Ascending aorta (tissue), 2 donors: Measurements from ENCODE around the gene DPYSL3. TPM values are rescaled to one million over a fixed set of nuclear protein-coding genes. Genes with fewer than 3 reads are reported as not detected.

Source experiments
- DNase-seq, 2 donors: peaks; one replicate each; pipeline ENCODE4 v3.0.0-alpha.2; 2019; ENCODE audit warnings: low spot score in 2 of 2
- H3K27ac ChIP-seq, 2 donors: fragments of 200-600 bp; sonication (generic); one replicate each; pipeline ENCODE4 v1.5.1; 2016 to 2017; ENCODE audit warnings: mild to moderate bottlenecking in 1 of 2
- H3K27me3 ChIP-seq: fragments of 200-600 bp; sonication (generic); one replicate; pipeline ENCODE4 v1.5.1; 2017
- H3K36me3 ChIP-seq, 2 donors: fragments of 200-600 bp; sonication (generic); one replicate each; pipeline ENCODE4 v1.5.1; 2016
- H3K4me1 ChIP-seq, 2 donors: fragments of 200-600 bp; sonication (generic); one replicate each; pipeline ENCODE4 v1.5.1; 2016 to 2017; ENCODE audit warnings: mild to moderate bottlenecking in 1 of 2
- H3K4me3 ChIP-seq, 2 donors: fragments of 200-600 bp; sonication (generic); one replicate each; pipeline ENCODE4 v1.5.1; 2016 to 2017; ENCODE audit warnings: mild to moderate bottlenecking in 1 of 2
- H3K9me3 ChIP-seq, 2 donors: fragments of 200-600 bp; sonication (generic); one replicate each; pipeline ENCODE4 v1.5.1; 2016
- intact Hi-C: fragments of 100-400 bp; cut with DNase I; formaldehyde crosslinking; loops from one replicate; pipeline ENCODE4 v1.15.1; 2023
- total RNA-seq: library from RNA; depleted of rRNA; stranded (reverse); fragments of >200 nt; gene quantifications from one replicate; pipeline ENCODE4 v1.1.0, GENCODE V29; 2016
- TF ChIP-seq, protein P1 (sequence below), 3 experiments: fragments of 200-600 bp in 2 of 3; fragments of 450-650 bp in 1 of 3; sonication (generic) in 2 of 3; IDR thresholded peaks; one replicate each; pipeline ENCODE4 v1.5.1; 2016 to 2019; ENCODE audit warnings: antibody characterized with exemption in 3 of 3, mild to moderate bottlenecking in 1 of 3, moderate library complexity in 1 of 3

DPYSL3 gene
- total RNA-seq, 1 donor from 2014 or later: 110 TPM

DNA sequence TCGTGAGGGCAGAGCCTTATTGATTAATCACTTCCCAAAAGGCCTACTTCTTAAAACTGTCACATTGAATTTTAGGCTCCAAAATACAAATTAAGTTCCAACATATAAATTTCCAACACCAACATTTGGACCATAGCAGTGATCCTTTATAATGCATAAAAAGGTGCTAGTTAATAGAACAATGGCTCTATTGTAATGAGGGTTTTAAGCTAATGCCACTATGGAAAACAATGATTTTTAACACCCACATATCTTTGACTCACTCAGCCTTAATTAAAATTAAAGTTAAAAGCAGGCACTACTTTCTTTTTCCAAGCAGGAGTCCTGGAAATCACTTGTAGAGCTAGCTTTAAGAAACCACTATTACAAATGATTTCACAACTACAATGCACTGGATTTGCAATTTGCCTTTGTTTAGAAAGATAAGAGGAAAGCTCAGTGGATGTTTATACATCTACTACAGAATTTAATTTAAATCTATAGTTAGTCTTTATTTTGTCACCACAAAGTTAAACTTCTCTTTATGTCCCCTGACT, 41.8 kb downstream of the DPYSL3 start:
- no peak overlapping the region for H3K27ac ChIP-seq
- no peaks in the 10 kb centered on the region for H3K27me3 ChIP-seq
- no peaks in the 10 kb centered on the region for H3K9me3 ChIP-seq
- no peaks in the 10 kb centered on the region for H3K36me3 ChIP-seq
- DNase-seq: no peak
- H3K4me3 ChIP-seq: no peak overlapping the region
- TF ChIP-seq, protein P1, sequence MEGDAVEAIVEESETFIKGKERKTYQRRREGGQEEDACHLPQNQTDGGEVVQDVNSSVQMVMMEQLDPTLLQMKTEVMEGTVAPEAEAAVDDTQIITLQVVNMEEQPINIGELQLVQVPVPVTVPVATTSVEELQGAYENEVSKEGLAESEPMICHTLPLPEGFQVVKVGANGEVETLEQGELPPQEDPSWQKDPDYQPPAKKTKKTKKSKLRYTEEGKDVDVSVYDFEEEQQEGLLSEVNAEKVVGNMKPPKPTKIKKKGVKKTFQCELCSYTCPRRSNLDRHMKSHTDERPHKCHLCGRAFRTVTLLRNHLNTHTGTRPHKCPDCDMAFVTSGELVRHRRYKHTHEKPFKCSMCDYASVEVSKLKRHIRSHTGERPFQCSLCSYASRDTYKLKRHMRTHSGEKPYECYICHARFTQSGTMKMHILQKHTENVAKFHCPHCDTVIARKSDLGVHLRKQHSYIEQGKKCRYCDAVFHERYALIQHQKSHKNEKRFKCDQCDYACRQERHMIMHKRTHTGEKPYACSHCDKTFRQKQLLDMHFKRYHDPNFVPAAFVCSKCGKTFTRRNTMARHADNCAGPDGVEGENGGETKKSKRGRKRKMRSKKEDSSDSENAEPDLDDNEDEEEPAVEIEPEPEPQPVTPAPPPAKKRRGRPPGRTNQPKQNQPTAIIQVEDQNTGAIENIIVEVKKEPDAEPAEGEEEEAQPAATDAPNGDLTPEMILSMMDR (IDR thresholded peaks at IDR 0.05): no peak
- intact Hi-C loops: no loop called here
- peaks cover 0 to 6% of the 10 kb centered on the region in 2 donors for H3K4me1 ChIP-seq

DNA sequence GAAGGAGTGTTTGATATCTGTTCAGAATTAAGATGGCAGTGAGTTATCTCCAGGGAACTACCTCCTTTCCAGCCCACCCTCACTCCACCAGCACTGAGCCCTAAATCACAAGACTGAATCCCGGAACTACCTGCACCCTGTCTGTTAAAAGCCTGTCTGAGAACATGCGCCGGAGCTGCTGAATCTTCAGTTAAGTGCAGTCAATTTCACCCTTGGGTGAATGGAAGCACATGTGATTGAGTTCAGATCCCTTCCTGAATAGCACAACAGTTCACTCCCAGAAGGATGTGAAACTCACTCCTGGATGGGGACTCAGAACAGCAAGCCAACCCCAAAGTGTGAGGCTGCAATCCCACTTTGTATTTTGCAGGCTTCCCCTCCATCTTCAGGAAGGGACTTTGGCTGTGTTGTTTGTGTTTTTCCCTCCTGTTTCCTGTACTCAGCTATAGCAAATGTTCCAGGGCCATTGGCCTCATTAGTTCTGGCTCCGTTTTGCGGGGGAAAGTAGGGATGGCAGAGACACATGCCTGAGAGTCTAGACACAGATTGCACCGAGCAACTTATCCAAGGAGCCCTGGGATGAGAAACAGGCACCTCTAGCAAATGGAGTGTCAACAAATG, 43.4 kb downstream of the DPYSL3 start:
- no peak for DNase-seq
- intact Hi-C loops: no loop called here
- H3K36me3 ChIP-seq: no peaks in the 10 kb centered on the region
- H3K9me3 ChIP-seq: no peaks in the 10 kb centered on the region
- H3K27me3 ChIP-seq: no peaks in the 10 kb centered on the region
- no peak overlapping the region for H3K4me3 ChIP-seq
- no peaks in the 10 kb centered on the region for H3K4me1 ChIP-seq
- no peak overlapping the region for H3K27ac ChIP-seq
- TF ChIP-seq, protein P1 (IDR thresholded peaks at IDR 0.05): no peak

DNA sequence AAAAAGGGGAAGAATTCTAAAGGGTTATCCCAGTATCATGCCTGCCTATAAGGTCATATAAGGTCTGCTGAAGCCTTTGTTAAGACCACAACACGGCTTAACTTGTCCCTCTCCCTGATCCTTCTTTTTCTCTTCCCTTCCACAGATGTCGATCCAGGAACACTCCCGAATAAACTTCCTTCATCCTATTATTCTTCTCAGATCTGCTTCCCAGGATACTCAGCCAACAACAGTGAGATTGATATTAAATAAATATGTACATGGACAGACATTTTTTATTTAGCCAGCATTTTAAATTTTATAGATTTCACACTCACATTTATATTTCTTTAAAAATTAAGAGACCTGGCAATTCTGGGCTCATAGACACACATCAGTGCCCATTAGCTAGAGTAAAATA, 44.1 kb downstream of the DPYSL3 start:
- intact Hi-C loops: no loop called here
- Histone ChIP-seq H3K36me3 (no peaks in the 10 kb centered on the region), H3K27ac (no peak overlapping the region), H3K9me3 (no peaks in the 10 kb centered on the region), H3K4me3 (no peak overlapping the region), H3K4me1 (no peaks in the 10 kb centered on the region), H3K27me3 (no peaks in the 10 kb centered on the region)
- DNase-seq: no peak
- TF ChIP-seq, protein P1 (IDR thresholded peaks at IDR 0.05): no peak

DNA sequence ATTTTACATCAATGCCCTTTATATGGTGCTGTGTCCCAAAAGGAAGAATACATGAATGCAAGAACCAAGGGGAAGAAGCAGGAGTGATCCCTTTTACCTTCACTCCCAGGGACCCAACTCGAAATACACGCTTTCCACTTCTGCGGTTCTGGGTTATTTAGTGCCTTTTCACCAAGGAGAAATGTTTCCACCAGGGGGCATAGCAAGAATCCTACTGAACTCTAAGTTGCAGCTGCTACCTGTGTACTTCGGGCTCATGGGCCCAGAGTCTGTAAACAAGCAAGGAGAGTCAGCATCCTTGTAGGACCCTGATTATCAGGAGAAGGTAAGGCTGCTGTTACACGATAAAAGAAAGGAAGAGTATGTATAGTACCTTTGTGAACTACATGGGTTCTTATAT, 45.7 kb downstream of the DPYSL3 start:
- H3K27me3 ChIP-seq: no peaks in the 10 kb centered on the region
- H3K36me3 ChIP-seq: no peaks in the 10 kb centered on the region
- TF ChIP-seq, protein P1 (IDR thresholded peaks at IDR 0.05): peak; percentile 14 to 54 (median 35)
- H3K4me1 ChIP-seq: peaks cover 0 to 6% of the 10 kb centered on the region in 2 donors
- intact Hi-C loops: no loop called here
- H3K4me3 ChIP-seq: no peak overlapping the region
- no peak for DNase-seq
- no peaks in the 10 kb centered on the region for H3K9me3 ChIP-seq
- no peak overlapping the region for H3K27ac ChIP-seq

DNA sequence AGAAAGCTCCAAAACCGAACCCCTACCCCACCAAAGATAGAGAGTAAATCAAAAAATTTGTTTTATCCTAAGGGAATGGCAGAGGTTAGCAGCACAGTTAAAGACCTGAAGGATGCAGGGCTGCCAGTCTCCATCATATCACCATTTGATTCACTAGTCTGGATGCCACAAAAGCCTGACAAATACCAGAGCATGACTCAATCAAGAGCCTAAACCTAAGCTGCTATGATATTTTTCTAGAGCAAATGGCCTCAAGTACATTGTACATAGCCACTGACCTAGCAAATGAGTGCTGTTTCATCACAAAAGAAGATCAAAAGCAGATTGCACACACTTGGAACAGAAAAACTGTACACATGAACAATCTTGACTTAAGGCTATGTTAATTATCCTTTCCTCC, 48.0 kb downstream of the DPYSL3 start:
- DNase-seq: no peak
- Histone ChIP-seq H3K4me1 (peaks cover 0 to 10% of the 10 kb centered on the region in 2 donors), H3K27ac (no peak overlapping the region), H3K36me3 (no peaks in the 10 kb centered on the region), H3K27me3 (no peaks in the 10 kb centered on the region), H3K4me3 (no peak overlapping the region), H3K9me3 (no peaks in the 10 kb centered on the region)
- TF ChIP-seq, protein P1 (IDR thresholded peaks at IDR 0.05): no peak
- intact Hi-C loops: no loop called here
